ENCODE measurements around the gene TCAIM. TPM values are rescaled to one million over a fixed set of nuclear protein-coding genes. Genes with fewer than 3 reads are reported as not detected.
A peak's percentile ranks its signal among the peaks of the same experiment; 100 is the strongest.

TCAIM gene
- polyA plus RNA-seq, 1 of the 3 experiments (the other 2 are of a cell fraction): 8.4 TPM

- peak; percentile 8 for DNase-seq
- Histone ChIP-seq H3K4me2 (no peak overlapping the region), H3K9me3 (no peaks in the 10 kb centered on the region), H3F3A (replicated peaks; ENCODE audit: insufficient read depth) (no peaks in the 10 kb centered on the region), H3K36me3 (replicated peaks in 1 of 2; ENCODE audit: control insufficient read depth in 1 of 2, insufficient read depth in 2 of 2, low read length in 1 of 2) (no peaks in the 10 kb centered on the region), H3K79me2 (ENCODE audit: insufficient read depth) (no peaks in the 10 kb centered on the region), H4K20me1 (ENCODE audit: insufficient read depth) (no peaks in the 10 kb centered on the region), H3K27ac (ENCODE audit: low read depth in 2 of 2, low read length in 1 of 2) (no peak overlapping the region), H3K9ac (no peak overlapping the region), H3K4me3 (ENCODE audit: low read depth in 2 of 2, low read length in 1 of 2) (no peak overlapping the region), H3K9me2 (no peaks in the 10 kb centered on the region), H2AFZ (ENCODE audit: low read depth) (no peak overlapping the region), H3K4me1 (ENCODE audit: control insufficient read depth in 1 of 2, insufficient read depth in 2 of 2, low read depth in 1 of 2, low read length in 1 of 2) (no peaks in the 10 kb centered on the region), H3K27me3 (ENCODE audit: insufficient read depth) (no peaks in the 10 kb centered on the region; the same call in 1 of the 2 replicates)
- 52% methylated on average over 8 of the region's 8 CpGs for WGBS (ENCODE audit: low lambda C conversion rate)
- ChIA-PET POLR2A (no interaction called here), CTCF (interaction anchor here (0.7 kb wide), 1 partner anchor 492 kb away, joined by 4 read pairs; no protein-coding TSS in a partner anchor)
- no peak for TF ChIP-seq GABPA (IDR thresholded peaks at IDR 0.05; ENCODE audit: low read depth)
- TF ChIP-seq RAD21 (IDR thresholded peaks at IDR 0.05; ENCODE audit: low read length): peak; percentile 28
Observed at GRCh38 chr3:44318891-44319311, 19.7 kb upstream of the TCAIM start.

DNA sequence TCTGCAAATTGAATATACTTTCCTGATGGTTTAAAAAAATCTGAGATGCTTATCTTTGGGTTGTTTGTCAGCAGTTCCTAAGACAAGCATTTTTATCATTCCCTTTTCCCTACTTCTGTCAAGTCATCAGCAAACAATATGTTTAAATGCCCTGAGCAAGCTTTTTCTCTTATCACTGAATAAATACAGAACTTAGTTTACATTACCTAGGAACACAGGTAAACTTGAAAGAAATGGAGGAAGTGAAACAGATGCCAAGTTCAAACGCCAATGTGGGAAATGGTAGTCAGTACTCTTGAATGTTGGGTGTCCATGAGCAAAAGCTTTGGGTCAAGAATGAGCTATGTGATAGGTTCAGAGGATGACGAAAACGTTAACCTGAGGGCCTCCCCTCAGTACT, 17.2 kb upstream of the TCAIM start:
- ChIA-PET POLR2A (no interaction called here), CTCF (interaction anchor here (0.5 to 2.1 kb wide), 2 partner anchors 21 to 391 kb away, joined by 3 to 6 read pairs; partner anchors contain the start of gene ZNF502)
- Histone ChIP-seq H3K27ac (ENCODE audit: low read depth in 2 of 2, low read length in 1 of 2) (no peak overlapping the region), H3K4me3 (ENCODE audit: low read depth in 2 of 2, low read length in 1 of 2) (no peak overlapping the region), H3K9me2 (no peaks in the 10 kb centered on the region), H3K4me1 (ENCODE audit: control insufficient read depth in 1 of 2, insufficient read depth in 2 of 2, low read depth in 1 of 2, low read length in 1 of 2) (no peaks in the 10 kb centered on the region), H3K36me3 (replicated peaks in 1 of 2; ENCODE audit: control insufficient read depth in 1 of 2, insufficient read depth in 2 of 2, low read length in 1 of 2) (no peaks in the 10 kb centered on the region), H3K4me2 (no peak overlapping the region), H3F3A (replicated peaks; ENCODE audit: insufficient read depth) (no peaks in the 10 kb centered on the region), H4K20me1 (ENCODE audit: insufficient read depth) (no peaks in the 10 kb centered on the region), H3K79me2 (ENCODE audit: insufficient read depth) (no peaks in the 10 kb centered on the region), H2AFZ (ENCODE audit: low read depth) (no peak overlapping the region), H3K9me3 (peaks cover 4% of the 10 kb centered on the region; the same call in 1 of the 2 replicates), H3K27me3 (ENCODE audit: insufficient read depth) (no peaks in the 10 kb centered on the region; the same call in 1 of the 2 replicates), H3K9ac (no peak overlapping the region)
- no peak for TF ChIP-seq FOXJ3 (CRISPR knock-in tag; IDR thresholded peaks at IDR 0.05)
- no peak for TF ChIP-seq TEAD4 (IDR thresholded peaks at IDR 0.05; ENCODE audit: borderline replicate concordance, insufficient read depth)
- no peak for TF ChIP-seq GABPA (IDR thresholded peaks at IDR 0.05; ENCODE audit: low read depth)
- TF ChIP-seq JUND (IDR thresholded peaks at IDR 0.05): no peak
- TF ChIP-seq NFIC (IDR thresholded peaks at IDR 0.05; ENCODE audit: borderline replicate concordance): no peak
- no peak for TF ChIP-seq TCF12 (IDR thresholded peaks at IDR 0.05)
- no peak for TF ChIP-seq SMC3 (IDR thresholded peaks at IDR 0.05; ENCODE audit: low read depth, low read length)
- TF ChIP-seq, protein P1, sequence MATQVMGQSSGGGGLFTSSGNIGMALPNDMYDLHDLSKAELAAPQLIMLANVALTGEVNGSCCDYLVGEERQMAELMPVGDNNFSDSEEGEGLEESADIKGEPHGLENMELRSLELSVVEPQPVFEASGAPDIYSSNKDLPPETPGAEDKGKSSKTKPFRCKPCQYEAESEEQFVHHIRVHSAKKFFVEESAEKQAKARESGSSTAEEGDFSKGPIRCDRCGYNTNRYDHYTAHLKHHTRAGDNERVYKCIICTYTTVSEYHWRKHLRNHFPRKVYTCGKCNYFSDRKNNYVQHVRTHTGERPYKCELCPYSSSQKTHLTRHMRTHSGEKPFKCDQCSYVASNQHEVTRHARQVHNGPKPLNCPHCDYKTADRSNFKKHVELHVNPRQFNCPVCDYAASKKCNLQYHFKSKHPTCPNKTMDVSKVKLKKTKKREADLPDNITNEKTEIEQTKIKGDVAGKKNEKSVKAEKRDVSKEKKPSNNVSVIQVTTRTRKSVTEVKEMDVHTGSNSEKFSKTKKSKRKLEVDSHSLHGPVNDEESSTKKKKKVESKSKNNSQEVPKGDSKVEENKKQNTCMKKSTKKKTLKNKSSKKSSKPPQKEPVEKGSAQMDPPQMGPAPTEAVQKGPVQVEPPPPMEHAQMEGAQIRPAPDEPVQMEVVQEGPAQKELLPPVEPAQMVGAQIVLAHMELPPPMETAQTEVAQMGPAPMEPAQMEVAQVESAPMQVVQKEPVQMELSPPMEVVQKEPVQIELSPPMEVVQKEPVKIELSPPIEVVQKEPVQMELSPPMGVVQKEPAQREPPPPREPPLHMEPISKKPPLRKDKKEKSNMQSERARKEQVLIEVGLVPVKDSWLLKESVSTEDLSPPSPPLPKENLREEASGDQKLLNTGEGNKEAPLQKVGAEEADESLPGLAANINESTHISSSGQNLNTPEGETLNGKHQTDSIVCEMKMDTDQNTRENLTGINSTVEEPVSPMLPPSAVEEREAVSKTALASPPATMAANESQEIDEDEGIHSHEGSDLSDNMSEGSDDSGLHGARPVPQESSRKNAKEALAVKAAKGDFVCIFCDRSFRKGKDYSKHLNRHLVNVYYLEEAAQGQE (IDR thresholded peaks at IDR 0.05; ENCODE audit: low read depth, low read length): no peak
- TF ChIP-seq CHD2 (IDR thresholded peaks at IDR 0.05; ENCODE audit: low read length, partially characterized antibody): no peak
- TF ChIP-seq MAX (IDR thresholded peaks at IDR 0.05; ENCODE audit: low read depth): no peak
- TF ChIP-seq, protein P2, sequence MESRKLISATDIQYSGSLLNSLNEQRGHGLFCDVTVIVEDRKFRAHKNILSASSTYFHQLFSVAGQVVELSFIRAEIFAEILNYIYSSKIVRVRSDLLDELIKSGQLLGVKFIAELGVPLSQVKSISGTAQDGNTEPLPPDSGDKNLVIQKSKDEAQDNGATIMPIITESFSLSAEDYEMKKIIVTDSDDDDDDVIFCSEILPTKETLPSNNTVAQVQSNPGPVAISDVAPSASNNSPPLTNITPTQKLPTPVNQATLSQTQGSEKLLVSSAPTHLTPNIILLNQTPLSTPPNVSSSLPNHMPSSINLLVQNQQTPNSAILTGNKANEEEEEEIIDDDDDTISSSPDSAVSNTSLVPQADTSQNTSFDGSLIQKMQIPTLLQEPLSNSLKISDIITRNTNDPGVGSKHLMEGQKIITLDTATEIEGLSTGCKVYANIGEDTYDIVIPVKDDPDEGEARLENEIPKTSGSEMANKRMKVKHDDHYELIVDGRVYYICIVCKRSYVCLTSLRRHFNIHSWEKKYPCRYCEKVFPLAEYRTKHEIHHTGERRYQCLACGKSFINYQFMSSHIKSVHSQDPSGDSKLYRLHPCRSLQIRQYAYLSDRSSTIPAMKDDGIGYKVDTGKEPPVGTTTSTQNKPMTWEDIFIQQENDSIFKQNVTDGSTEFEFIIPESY (IDR thresholded peaks at IDR 0.05; ENCODE audit: borderline replicate concordance, low read depth): no peak
- TF ChIP-seq ELF1 (IDR thresholded peaks at IDR 0.05): no peak
- TF ChIP-seq EZH2phosphoT487 (IDR thresholded peaks at IDR 0.05; ENCODE audit: borderline replicate concordance, low read depth): no peak
- WGBS (ENCODE audit: low lambda C conversion rate): 38% methylated on average over 3 of the region's 3 CpGs
- DNase-seq: no peak

Data from SK-N-SH (cell line).